ENCODE results near the gene SLC6A13. TPM values are rescaled to one million over a fixed set of nuclear protein-coding genes. Genes with fewer than 3 reads are reported as not detected.
"Not testable (repeated sequence)": the region's sequence is repeated elsewhere in the genome, so short reads cannot be mapped to it uniquely, and the experiment has no call there.

Gene SLC6A13
- total and polyA plus RNA-seq, 2 donors from 2014 or later, result 22.8 to 161 TPM

DNA sequence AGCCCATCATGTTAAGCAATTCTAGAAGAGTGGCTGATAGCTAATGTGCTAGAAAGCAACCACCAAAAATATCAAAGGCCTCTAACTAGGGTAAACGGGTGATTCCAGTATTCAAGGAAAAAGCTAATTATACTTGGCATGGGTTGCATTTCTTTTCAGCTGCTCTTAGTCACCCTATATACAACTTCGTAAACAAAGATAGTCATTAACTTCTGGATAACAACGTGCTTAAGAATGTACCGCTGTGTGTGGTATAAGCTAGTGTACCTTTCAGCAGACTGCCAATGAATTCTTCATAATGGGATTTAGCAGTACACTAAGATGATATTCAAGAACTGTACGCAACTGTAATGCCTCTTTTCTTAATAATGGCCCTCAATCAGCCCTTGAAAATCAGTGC, 42.2 kb upstream of the SLC6A13 start:
- no peaks in the 10 kb centered on the region for H3K27me3 ChIP-seq (ENCODE audit: control insufficient read depth, insufficient read depth, low read length)
- DNase-seq (no peak), FAIRE-seq (no peak)
- no peaks in the 10 kb centered on the region for H3K9me3 ChIP-seq (ENCODE audit: control insufficient read depth in 2 of 3, insufficient read depth in 1 of 3, low read length in 3 of 3)
- no peak overlapping the region for H3K27ac ChIP-seq (ENCODE audit: low read depth in 2 of 2, low read length in 2 of 2)
- TF ChIP-seq CTCF (IDR thresholded peaks at IDR 0.05; ENCODE audit: borderline replicate concordance, extremely low read depth, insufficient read depth), result no peak
- no peak overlapping the region for H3K4me3 ChIP-seq (ENCODE audit: low read length in 3 of 3)
- no peaks in the 10 kb centered on the region for H3K4me1 ChIP-seq (ENCODE audit: control insufficient read depth in 2 of 3, insufficient read depth in 2 of 3, low read depth in 1 of 3, low read length in 3 of 3)
- intact Hi-C loops (cut with DNase I), result no loop called here
- H3K9ac ChIP-seq (ENCODE audit: low read length in 3 of 3), result no peak overlapping the region
- peaks cover 19 to 32% (median 24%) of the 10 kb centered on the region in 3 donors for H3K36me3 ChIP-seq (ENCODE audit: control insufficient read depth in 2 of 3, insufficient read depth in 3 of 3, low read length in 3 of 3)

- H3K9me3 ChIP-seq (ENCODE audit: control insufficient read depth in 2 of 3, insufficient read depth in 1 of 3, low read length in 3 of 3); H3K9ac ChIP-seq (ENCODE audit: low read length in 3 of 3); intact Hi-C loops (cut with DNase I); DNase-seq; H3K27ac ChIP-seq (ENCODE audit: low read depth in 2 of 2, low read length in 2 of 2); FAIRE-seq; H3K4me1 ChIP-seq (ENCODE audit: control insufficient read depth in 2 of 3, insufficient read depth in 2 of 3, low read depth in 1 of 3, low read length in 3 of 3); H3K4me3 ChIP-seq (ENCODE audit: low read length in 3 of 3); H3K27me3 ChIP-seq (ENCODE audit: control insufficient read depth, insufficient read depth, low read length): not testable (repeated sequence)
- H3K36me3 ChIP-seq (ENCODE audit: control insufficient read depth in 2 of 3, insufficient read depth in 3 of 3, low read length in 3 of 3), result peaks cover 16 to 22% (median 22%) of the 10 kb centered on the region in 3 donors
Observed at GRCh38 chr12:302766-303165, 40.1 kb upstream of the SLC6A13 start.

- H3K9me3 ChIP-seq (ENCODE audit: control insufficient read depth in 2 of 3, insufficient read depth in 1 of 3, low read length in 3 of 3); H3K27ac ChIP-seq (ENCODE audit: low read depth in 2 of 2, low read length in 2 of 2); H3K9ac ChIP-seq (ENCODE audit: low read length in 3 of 3); H3K27me3 ChIP-seq (ENCODE audit: control insufficient read depth, insufficient read depth, low read length); H3K4me3 ChIP-seq (ENCODE audit: low read length in 3 of 3); H3K4me1 ChIP-seq (ENCODE audit: control insufficient read depth in 2 of 3, insufficient read depth in 2 of 3, low read depth in 1 of 3, low read length in 3 of 3); intact Hi-C loops (cut with DNase I); DNase-seq; FAIRE-seq: not testable (repeated sequence)
- peaks cover 12 to 21% (median 12%) of the 10 kb centered on the region in 3 donors for H3K36me3 ChIP-seq (ENCODE audit: control insufficient read depth in 2 of 3, insufficient read depth in 3 of 3, low read length in 3 of 3)
Observed at GRCh38 chr12:300166-300565, 37.5 kb upstream of the SLC6A13 start.

GRCh38 chr12:299511-299910, 36.9 kb upstream of the SLC6A13 start:
- H3K27me3 ChIP-seq (ENCODE audit: control insufficient read depth, insufficient read depth, low read length); H3K9me3 ChIP-seq (ENCODE audit: control insufficient read depth in 2 of 3, insufficient read depth in 1 of 3, low read length in 3 of 3); H3K27ac ChIP-seq (ENCODE audit: low read depth in 2 of 2, low read length in 2 of 2); intact Hi-C loops (cut with DNase I); H3K9ac ChIP-seq (ENCODE audit: low read length in 3 of 3); H3K4me3 ChIP-seq (ENCODE audit: low read length in 3 of 3); DNase-seq; FAIRE-seq; H3K4me1 ChIP-seq (ENCODE audit: control insufficient read depth in 2 of 3, insufficient read depth in 2 of 3, low read depth in 1 of 3, low read length in 3 of 3): not testable (repeated sequence)
- peaks cover 12 to 23% (median 13%) of the 10 kb centered on the region in 3 donors for H3K36me3 ChIP-seq (ENCODE audit: control insufficient read depth in 2 of 3, insufficient read depth in 3 of 3, low read length in 3 of 3)

- H3K4me3 ChIP-seq (ENCODE audit: low read length in 3 of 3); FAIRE-seq; H3K27ac ChIP-seq (ENCODE audit: low read depth in 2 of 2, low read length in 2 of 2); H3K9me3 ChIP-seq (ENCODE audit: control insufficient read depth in 2 of 3, insufficient read depth in 1 of 3, low read length in 3 of 3); H3K27me3 ChIP-seq (ENCODE audit: control insufficient read depth, insufficient read depth, low read length); H3K9ac ChIP-seq (ENCODE audit: low read length in 3 of 3); H3K4me1 ChIP-seq (ENCODE audit: control insufficient read depth in 2 of 3, insufficient read depth in 2 of 3, low read depth in 1 of 3, low read length in 3 of 3); intact Hi-C loops (cut with DNase I): not testable (repeated sequence)
- peak in 1 of 5 donors; percentile 41 for DNase-seq
- H3K36me3 ChIP-seq (ENCODE audit: control insufficient read depth in 2 of 3, insufficient read depth in 3 of 3, low read length in 3 of 3), result peaks cover 7 to 27% (median 16%) of the 10 kb centered on the region in 3 donors
Observed at GRCh38 chr12:298059-298458, 35.4 kb upstream of the SLC6A13 start.
